Suprapubic skin (tissue), 4 donors: ENCODE data around the gene MIB1. TPM values are rescaled to one million over a fixed set of nuclear protein-coding genes. Genes with fewer than 3 reads are reported as not detected.

ENCODE experiments used
- DNase-seq, 2 donors: peaks; one replicate each; pipeline ENCODE4 v3.0.0-alpha.2; 2019; ENCODE audit warnings: low spot score in 2 of 2
- H3K27ac ChIP-seq: fragments of 200-600 bp; sonication (generic); one replicate; pipeline ENCODE4 v1.5.1; 2019
- H3K27me3 ChIP-seq: fragments of 200-600 bp; sonication (generic); one replicate; pipeline ENCODE4 v1.5.1; 2019
- H3K36me3 ChIP-seq: fragments of 200-600 bp; sonication (generic); one replicate; pipeline ENCODE4 v1.5.1; 2019
- H3K4me1 ChIP-seq: fragments of 200-600 bp; sonication (generic); one replicate; pipeline ENCODE4 v1.5.1; 2019
- H3K4me3 ChIP-seq: fragments of 200-600 bp; sonication (generic); one replicate; pipeline ENCODE4 v1.5.1; 2019; ENCODE audit warnings: mild to moderate bottlenecking
- H3K9me3 ChIP-seq: fragments of 200-600 bp; sonication (generic); one replicate; pipeline ENCODE4 v1.5.1; 2019
- CTCF ChIP-seq, 2 donors: fragments of 200-600 bp in 1 of 2; fragments of 450-650 bp in 1 of 2; sonication (generic) in 1 of 2; IDR thresholded peaks; one replicate each; pipeline ENCODE4 v1.5.1; 2016 to 2019; ENCODE audit warnings: antibody characterized with exemption in 2 of 2, mild to moderate bottlenecking in 1 of 2, moderate library complexity in 1 of 2
- EP300 ChIP-seq: sonication (generic); formaldehyde crosslinking; IDR thresholded peaks from one replicate; pipeline ENCODE4 v1.6.1; 2017; ENCODE audit warnings: antibody characterized with exemption
- POLR2A ChIP-seq, 2 donors: fragments of 450-650 bp; IDR thresholded peaks; one replicate each; pipeline ENCODE4 v1.6.1; 2017; ENCODE audit warnings: antibody characterized with exemption in 2 of 2, mild to moderate bottlenecking in 2 of 2, moderate library complexity in 2 of 2
- POLR2AphosphoS5 ChIP-seq, 3 donors: sonication (generic); formaldehyde crosslinking; IDR thresholded peaks; one replicate each; pipeline ENCODE4 v1.6.1; 2017; ENCODE audit warnings: antibody characterized with exemption in 3 of 3
- WGBS: methylation state at CpG from one replicate; pipeline ENCODE4 v1.1.5; 2018; 5-methylcytosine and 5-hydroxymethylcytosine counted together
- total RNA-seq, 4 donors: library from RNA; depleted of rRNA; stranded (reverse); fragments of >200 nt; gene quantifications; one replicate each; pipeline ENCODE4 v1.1.0, GENCODE V29; 2016

The MIB1 gene
- total RNA-seq, 4 donors from 2014 or later = 16.6 to 25.4 (median 24.1) TPM

GRCh38 chr18:21745231-21745630, 4.6 kb downstream of the MIB1 start:
- TF ChIP-seq CTCF (IDR thresholded peaks at IDR 0.05) = no peak
- TF ChIP-seq EP300 = no peak
- no peak for TF ChIP-seq POLR2A (IDR thresholded peaks at IDR 0.05)
- TF ChIP-seq POLR2AphosphoS5 (IDR thresholded peaks at IDR 0.05) = no peak
- no peak overlapping the region for H3K4me3 ChIP-seq
- DNase-seq = no peak
- 93% methylated on average over 5 of the region's 5 CpGs for WGBS
- H3K4me1 ChIP-seq = peaks cover 33% of the 10 kb centered on the region
- H3K36me3 ChIP-seq = no peaks in the 10 kb centered on the region
- H3K9me3 ChIP-seq = no peaks in the 10 kb centered on the region
- H3K27ac ChIP-seq = no peak overlapping the region
- H3K27me3 ChIP-seq = no peaks in the 10 kb centered on the region

GRCh38 chr18:21747268-21747667, 6.7 kb downstream of the MIB1 start:
- Histone ChIP-seq H3K36me3 (no peaks in the 10 kb centered on the region), H3K4me3 (no peak overlapping the region), H3K27me3 (no peaks in the 10 kb centered on the region), H3K4me1 (peaks cover 27% of the 10 kb centered on the region), H3K9me3 (no peaks in the 10 kb centered on the region), H3K27ac (no peak overlapping the region)
- no peak for DNase-seq
- TF ChIP-seq CTCF (IDR thresholded peaks at IDR 0.05) (no peak), POLR2A (IDR thresholded peaks at IDR 0.05) (no peak), POLR2AphosphoS5 (IDR thresholded peaks at IDR 0.05) (no peak), EP300 (no peak)
- WGBS = 56% methylated on average over 2 of the region's 2 CpGs

- no peak for TF ChIP-seq EP300
- no peak for TF ChIP-seq POLR2A (IDR thresholded peaks at IDR 0.05)
- TF ChIP-seq CTCF (IDR thresholded peaks at IDR 0.05) = no peak
- no peak for TF ChIP-seq POLR2AphosphoS5 (IDR thresholded peaks at IDR 0.05)
- Histone ChIP-seq H3K4me1 (peaks cover 21% of the 10 kb centered on the region), H3K27me3 (no peaks in the 10 kb centered on the region), H3K9me3 (no peaks in the 10 kb centered on the region), H3K36me3 (no peaks in the 10 kb centered on the region), H3K27ac (no peak overlapping the region), H3K4me3 (no peak overlapping the region)
- no peak for DNase-seq
- 80% methylated on average over 2 of the region's 2 CpGs for WGBS
Measured at GRCh38 chr18:21747764-21748693, 7.4 kb downstream of the MIB1 start.

- H3K4me3 ChIP-seq = no peak overlapping the region
- 97% methylated on average over 3 of the region's 3 CpGs for WGBS
Measured at GRCh38 chr18:21757833-21758232, 17.2 kb downstream of the MIB1 start.

More at GRCh38 chr18:21757833-21758232, 17.2 kb downstream of the MIB1 start:
- no peak overlapping the region for H3K27ac ChIP-seq
- no peaks in the 10 kb centered on the region for H3K36me3 ChIP-seq
- no peak for DNase-seq
- H3K9me3 ChIP-seq = no peaks in the 10 kb centered on the region
- H3K4me1 ChIP-seq = no peaks in the 10 kb centered on the region
- no peaks in the 10 kb centered on the region for H3K27me3 ChIP-seq
- TF ChIP-seq EP300 (no peak), POLR2AphosphoS5 (IDR thresholded peaks at IDR 0.05) (no peak), CTCF (IDR thresholded peaks at IDR 0.05) (no peak), POLR2A (IDR thresholded peaks at IDR 0.05) (no peak)
